Measurements from ENCODE around the gene NAT16. TPM values are rescaled to one million over a fixed set of nuclear protein-coding genes. Genes with fewer than 3 reads are reported as not detected.

Gene NAT16
- total and polyA plus RNA-seq, 2 of the 13 experiments (the other 11 are each of a cell fraction or from before 2014, with no cell fraction given): 0.04 TPM; not detected in 1

- Histone ChIP-seq H4K20me1 (ENCODE audit: insufficient read depth, low read length) (peaks cover 3% of the 10 kb centered on the region; the same call in 1 of the 2 replicates), H3K36me3 (replicated peaks in 1 of 2; ENCODE audit: control insufficient read depth in 1 of 2, insufficient read depth in 2 of 2, low read length in 2 of 2) (peaks cover 5 to 8% of the 10 kb centered on the region in 2 experiments; a peak in 3 of 5 replicates), H3K4me2 (ENCODE audit: low read depth, low read length) (peak overlapping the region; percentile 91), H3K4me1 (ENCODE audit: insufficient read depth, low read length) (peaks cover 43% of the 10 kb centered on the region), H3K9me3 (ENCODE audit: low read length) (no peaks in the 10 kb centered on the region), H3K4me3 (replicated peaks in 1 of 3; ENCODE audit: insufficient read depth in 1 of 3, low read depth in 2 of 3, low read length in 3 of 3) (peak overlapping the region; percentile 74 to 87 (median 84)), H3K79me2 (ENCODE audit: insufficient read depth, low read length) (peaks cover 12% of the 10 kb centered on the region), H3K27ac (ENCODE audit: extremely low read length, insufficient read depth, low read length) (peak overlapping the region; percentile 99), H2AFZ (ENCODE audit: low read length) (no peak overlapping the region), H3K27me3 (ENCODE audit: control insufficient read depth in 1 of 2, insufficient read depth in 2 of 2, low read length in 2 of 2) (no peaks in the 10 kb centered on the region; a peak in 1 of 5 replicates), H3K9ac (ENCODE audit: insufficient read depth, low read depth, low read length) (peak overlapping the region; percentile 89)
- intact Hi-C loops (cut with micrococcal nuclease; ENCODE audit: unreplicated experiment): loop anchor here (2.0 kb wide), 1 partner anchor 15 kb away; the partner anchor contains the start of gene PLOD3
- WGBS (ENCODE audit: low lambda C conversion rate): 1% methylated on average over 33 of the region's 75 CpGs
- in situ Hi-C loops (cut with HindIII; ENCODE audit: extremely low pct_ligation_motif_present, low pct_unique_long_range_greater_than_20kb): no loop called here
- TSS peak; percentile 46 for BruUV-seq (replicated peaks)
- ATAC-seq (peak; percentile 77), DNase-seq (ENCODE audit: low spot score) (peak; percentile 48), FAIRE-seq (no peak)
- POLR2A ChIA-PET: interaction anchor here (0.9 to 11.6 kb wide), 14 partner anchors 9 to 772 kb away, joined by 3 to 202 read pairs (median 6); partner anchors contain the start of genes CLDN15, FIS1, MEPCE and PLOD3
- CTCF ChIA-PET (ENCODE audit: low intra/inter-chr PET ratio, low total read pairs): no interaction called here
- no peak for TF ChIP-seq PHF5A (CRISPR knock-in tag; IDR thresholded peaks at IDR 0.05; ENCODE audit: low read depth, unreplicated experiment)
- TF ChIP-seq ZNF546 (CRISPR knock-in tag; conservative IDR thresholded peaks at IDR 0.05): 0 out of 2 replicates have a peak, but pooled peaks have one; percentile 23
- peak; percentile 84; the same call in 1 of the 2 replicates for TF ChIP-seq ZNF772 (CRISPR knock-in tag; IDR thresholded peaks at IDR 0.05)
- peak; percentile 50 for TF ChIP-seq ZNF142 (CRISPR knock-in tag; IDR thresholded peaks at IDR 0.05)
- TF ChIP-seq EP300 (IDR thresholded peaks at IDR 0.05; ENCODE audit: low read depth in 2 of 2, low read length in 2 of 2): 0 out of 4 replicates have a peak, but pooled peaks of 1 of the 2 experiments have one; percentile 7
- TF ChIP-seq EP300 (CRISPR knock-in tag; IDR thresholded peaks at IDR 0.05; ENCODE audit: borderline replicate concordance): no peak
- TF ChIP-seq ZNF468 (CRISPR knock-in tag; IDR thresholded peaks at IDR 0.05): no peak
- TF ChIP-seq FOXC1 (CRISPR knock-in tag; IDR thresholded peaks at IDR 0.05; ENCODE audit: borderline replicate concordance): peak; percentile 66; the same call in 1 of the 2 replicates
- peak; percentile 56; the same call in 1 of the 2 replicates for TF ChIP-seq ARNT2 (CRISPR knock-in tag; IDR thresholded peaks at IDR 0.05; ENCODE audit: low read depth)
- no peak; the same call in 1 of the 2 replicates for TF ChIP-seq ZNF616 (CRISPR knock-in tag; IDR thresholded peaks at IDR 0.05; ENCODE audit: low read depth)
- peak; percentile 74 for TF ChIP-seq ZNF574 (CRISPR knock-in tag; IDR thresholded peaks at IDR 0.05)
- TF ChIP-seq CENPBD1 (CRISPR knock-in tag; IDR thresholded peaks at IDR 0.05; ENCODE audit: borderline replicate concordance, low read depth): no peak
- no peak for TF ChIP-seq JUNB (CRISPR knock-in tag; IDR thresholded peaks at IDR 0.05; ENCODE audit: borderline replicate concordance)
Observed at GRCh38 chr7:101201695-101202602, 21.9 kb upstream of the NAT16 start.
